DMS79 treated with DMSO at 0.1 percent for 48 hours (cell line): ENCODE results near the gene CSKMT.
"Not testable (repeated sequence)": the region's sequence is repeated elsewhere in the genome, so short reads cannot be mapped to it uniquely, and the experiment has no call there.

Experiments
- DNase-seq: peaks from one replicate; lab custom pipeline; 2025; lab: John Stamatoyannopoulos, UW

CSKMT gene, protein sequence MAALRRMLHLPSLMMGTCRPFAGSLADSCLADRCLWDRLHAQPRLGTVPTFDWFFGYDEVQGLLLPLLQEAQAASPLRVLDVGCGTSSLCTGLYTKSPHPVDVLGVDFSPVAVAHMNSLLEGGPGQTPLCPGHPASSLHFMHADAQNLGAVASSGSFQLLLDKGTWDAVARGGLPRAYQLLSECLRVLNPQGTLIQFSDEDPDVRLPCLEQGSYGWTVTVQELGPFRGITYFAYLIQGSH

DNA sequence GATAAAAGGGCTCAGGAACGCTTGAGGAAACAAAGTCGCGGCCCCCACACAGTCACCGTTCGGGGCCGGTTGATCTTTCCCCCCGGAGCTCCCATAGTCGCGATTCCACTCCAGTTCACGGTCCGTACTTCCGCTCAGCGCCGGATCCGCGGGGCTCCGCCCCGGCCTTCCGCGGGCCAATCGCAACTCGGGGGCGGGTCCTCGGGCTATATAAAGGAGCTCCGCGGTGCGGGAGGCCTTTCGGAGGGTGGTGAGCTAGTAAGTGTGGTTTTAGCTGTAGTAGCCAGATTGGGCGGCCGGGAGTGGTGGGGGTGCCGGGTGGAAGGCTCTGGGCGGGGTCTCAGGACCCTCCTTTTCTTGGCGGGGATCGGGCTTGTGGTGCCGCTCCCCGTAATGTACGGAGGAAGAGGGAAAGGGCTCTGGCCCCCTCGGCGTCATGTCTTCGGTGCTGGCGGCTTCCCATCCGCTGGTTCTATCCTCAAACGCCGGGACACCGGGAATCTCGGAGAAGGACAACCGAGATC, at the start of gene CSKMT, which contains the start of gene C11orf98:
Gene CSKMT (plus strand): TSS at position 238 of the 524 bp plus-strand sequence. CDS start 568 bp downstream, outside the sequence.
Gene C11orf98 (minus strand): TSS at position 136 of the 524 bp plus-strand sequence. CDS start 41 bp downstream, at position 95.
- DNase-seq, result peak; percentile 92

DNA sequence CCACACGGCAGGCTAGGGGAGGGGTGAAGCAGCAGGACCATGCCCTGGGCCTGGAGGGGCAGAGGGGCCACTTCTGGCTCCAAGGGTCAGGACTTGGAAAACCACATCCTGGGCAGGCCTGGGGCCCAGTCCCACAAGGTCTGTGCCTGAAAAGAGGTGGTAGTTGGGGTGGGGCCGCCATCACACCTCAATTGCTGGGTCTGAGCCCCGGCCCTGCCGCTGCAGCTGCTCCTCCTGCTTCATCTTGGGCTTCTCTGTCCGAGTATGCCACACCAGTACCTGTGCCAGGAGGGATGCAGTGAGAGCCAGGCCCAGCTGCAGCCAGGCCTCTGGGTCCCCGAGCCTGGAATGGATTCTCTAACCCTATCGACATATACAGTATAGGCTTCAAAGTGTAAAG, 49.6 kb upstream of the CSKMT start:
- no peak for DNase-seq

DNA sequence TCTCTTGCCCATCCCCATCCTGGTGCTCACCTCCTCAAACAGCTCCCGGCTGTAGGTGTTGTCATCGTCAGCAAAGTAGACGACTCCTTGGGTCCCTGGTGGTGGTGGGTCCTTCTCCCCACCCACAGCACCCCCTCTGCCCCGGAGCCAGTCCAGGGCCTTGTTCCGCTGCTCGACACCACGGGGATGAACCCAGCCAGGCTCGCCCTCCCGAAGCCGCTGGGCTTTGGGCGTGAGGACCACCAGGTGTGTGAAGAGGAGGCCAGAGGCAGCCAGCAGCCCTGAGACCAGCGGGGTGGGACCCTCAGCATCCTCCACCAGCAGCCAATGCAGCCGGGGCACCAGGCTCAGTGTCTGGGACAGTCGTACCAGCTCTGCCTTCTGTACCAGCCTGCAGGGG, 48.2 kb upstream of the CSKMT start:
- not testable (repeated sequence) for DNase-seq

DNA sequence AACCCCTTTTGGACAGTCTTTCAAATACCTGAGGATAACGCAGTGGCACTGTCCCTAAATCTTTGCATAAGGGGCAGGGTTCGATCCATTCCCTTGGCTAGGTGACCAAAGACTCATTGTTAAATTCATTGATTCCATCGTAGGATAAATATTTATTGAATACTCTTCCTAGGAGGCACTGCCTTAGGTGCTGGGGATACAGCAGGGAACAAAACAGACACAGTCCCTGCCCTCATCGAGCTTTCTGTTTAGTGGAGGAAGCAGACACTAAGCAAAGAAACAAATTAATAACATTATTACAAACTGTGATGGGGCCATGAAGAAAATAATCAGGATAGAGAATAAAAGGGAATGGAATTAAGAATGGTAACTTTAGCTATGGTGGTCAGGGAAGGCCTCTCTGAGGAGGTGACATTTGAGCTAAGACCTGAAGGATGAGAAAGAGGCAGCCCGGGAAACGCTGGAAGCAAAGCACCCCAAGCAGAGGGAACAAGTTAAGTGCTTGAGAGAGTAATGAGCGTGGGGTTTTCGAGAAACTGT, 44.0 kb upstream of the CSKMT start:
- no peak for DNase-seq

DNA sequence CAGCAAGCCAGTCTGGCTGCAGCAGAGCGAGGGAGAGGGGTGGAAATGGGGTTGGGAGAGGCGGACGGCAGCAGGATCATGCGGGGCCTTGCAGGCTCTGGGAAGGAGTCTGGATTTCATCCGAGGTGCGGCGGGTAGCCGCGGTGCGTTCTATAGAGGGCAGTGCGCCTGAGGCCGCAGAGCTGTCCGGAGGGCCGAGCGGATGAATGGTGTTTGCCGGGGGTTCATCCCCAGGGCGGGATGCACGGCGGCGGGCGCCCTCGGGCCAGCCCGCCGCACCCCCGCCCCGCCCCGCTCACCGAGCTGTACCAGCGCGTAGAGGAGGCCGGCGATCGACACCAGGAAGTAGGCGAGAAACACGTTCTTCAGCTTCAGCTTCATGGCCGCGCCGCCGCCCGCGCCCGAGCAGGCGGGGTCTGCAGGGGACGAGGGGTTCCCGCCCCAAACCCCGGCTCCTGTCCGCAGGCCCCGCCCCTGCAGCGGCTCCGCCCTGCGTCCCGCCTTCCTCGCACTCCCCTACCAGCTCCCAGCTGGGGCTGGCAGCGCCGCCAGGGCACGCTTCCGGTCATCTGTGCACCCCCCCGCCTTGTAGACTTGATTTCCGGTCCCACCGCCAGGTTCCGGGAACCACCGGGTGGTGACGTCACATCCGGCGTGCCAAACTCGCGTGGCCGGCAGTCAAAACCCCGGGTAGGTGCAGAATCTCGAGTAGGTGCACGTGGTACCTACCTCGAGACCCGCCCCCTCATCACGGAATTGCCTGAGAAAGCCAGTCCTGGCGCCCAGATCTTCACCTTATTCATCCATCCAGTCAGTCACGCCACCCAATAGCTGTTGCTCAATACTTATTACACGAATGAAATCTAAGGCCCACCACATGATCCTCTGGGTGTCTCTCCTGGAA, 43.3 kb upstream of the CSKMT start, which contains the start of gene B3GAT3:
Gene B3GAT3 (minus strand): TSS at position 420 of the 904 bp plus-strand sequence. CDS start 39 bp downstream, at position 381.
- DNase-seq, result peak; percentile 96

DNA sequence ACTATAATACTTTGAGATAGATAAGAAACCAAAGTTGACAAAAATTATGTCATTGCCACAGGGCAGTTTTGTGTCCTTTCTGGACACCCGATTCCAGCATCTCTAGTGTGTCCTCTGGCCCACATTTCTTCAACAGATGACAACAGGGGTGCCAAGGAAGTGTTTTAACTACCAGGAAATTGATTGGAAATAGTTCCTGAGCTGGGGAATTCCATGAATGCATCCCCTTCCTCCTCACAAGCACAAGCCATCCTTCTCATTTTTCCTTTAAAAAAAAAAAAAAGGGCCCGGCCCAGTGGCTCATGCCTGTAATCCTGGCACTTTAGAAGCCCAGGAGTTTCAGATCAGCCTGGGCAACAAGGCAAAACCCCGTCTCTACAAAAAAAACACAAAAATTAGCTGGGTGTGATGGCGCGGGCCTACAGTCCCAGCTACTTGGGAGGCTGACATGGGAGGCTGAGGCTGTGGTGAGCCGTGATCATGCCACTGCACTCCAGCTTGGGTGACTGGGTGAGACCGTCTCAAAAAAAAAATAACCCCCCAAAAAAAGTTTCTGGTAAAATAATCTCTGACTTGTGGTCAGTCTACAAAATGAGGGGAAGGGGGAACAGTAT, 42.5 kb upstream of the CSKMT start:
- DNase-seq, result no peak

DNA sequence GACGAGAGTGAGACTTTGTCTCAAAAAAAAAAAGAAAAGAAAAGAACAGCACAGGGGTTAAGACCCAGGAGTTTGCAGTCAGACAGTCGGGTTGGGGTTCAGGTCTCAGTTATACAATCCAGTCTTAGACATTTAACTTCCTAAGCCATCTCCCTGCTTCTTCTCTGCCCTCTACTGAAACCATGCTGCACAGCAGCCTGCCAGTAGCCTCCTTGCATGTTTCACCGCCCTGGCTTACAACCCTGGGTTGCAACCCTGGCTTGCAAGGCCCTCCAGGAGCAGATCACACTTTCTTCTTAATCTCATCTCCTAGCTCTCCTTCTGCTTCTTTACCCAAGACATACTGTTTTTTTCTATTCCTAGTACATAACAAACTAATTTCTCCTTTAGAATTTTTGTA, 37.4 kb upstream of the CSKMT start:
- no peak for DNase-seq

DNA sequence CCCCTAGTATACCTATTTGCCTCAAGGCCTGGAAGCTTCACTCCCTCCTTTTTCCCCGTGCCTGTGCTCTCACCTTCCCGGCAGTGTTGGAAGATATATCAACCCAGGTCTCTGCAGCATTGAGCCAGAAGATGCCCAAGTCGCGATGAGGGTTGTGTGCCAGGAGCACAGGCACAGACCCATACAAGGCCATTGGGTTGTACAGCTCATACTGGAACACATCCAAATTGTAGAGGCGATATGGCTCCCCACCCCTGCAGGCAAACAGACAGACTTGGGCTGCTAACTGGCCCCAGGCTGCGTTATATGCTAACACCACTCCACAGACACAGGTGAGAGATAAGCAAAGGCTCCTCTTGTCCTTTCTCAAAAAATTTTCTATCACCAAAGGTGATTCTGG, 32.6 kb upstream of the CSKMT start:
- DNase-seq, result no peak

DNA sequence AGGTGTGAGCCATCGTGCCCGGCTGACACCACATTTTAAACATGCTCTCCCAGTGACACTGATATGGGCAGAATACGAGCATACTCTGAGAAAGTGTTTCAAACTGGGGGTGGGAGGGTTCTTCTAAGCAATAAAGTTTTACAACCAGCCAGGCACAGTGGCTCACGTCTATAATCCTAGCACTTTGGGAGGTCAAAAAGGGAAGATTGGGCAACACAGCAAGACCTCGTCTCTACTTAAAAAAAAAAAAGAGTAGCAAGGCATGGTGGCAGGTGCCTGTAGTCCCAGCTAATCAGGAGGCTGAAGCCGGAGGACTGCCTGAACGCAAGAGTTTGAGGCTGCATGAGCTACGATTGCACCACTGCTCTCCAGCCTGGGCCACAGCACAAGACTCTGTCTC, 20.9 kb upstream of the CSKMT start:
- no peak for DNase-seq

DNA sequence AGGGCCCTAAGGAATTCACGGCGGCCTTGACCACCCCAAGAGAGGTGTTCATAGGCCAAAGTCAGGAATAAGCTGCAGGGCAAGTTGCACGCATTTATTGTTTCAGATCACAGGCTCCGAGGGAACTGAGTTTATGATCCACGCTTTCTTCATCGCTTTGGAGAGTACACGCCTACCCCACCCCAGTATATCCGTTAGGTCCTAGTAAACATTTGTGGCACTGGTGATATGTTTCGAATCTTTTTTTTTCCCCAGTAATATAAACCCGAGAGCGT, 19.5 kb upstream of the CSKMT start:
- no peak for DNase-seq

DNA sequence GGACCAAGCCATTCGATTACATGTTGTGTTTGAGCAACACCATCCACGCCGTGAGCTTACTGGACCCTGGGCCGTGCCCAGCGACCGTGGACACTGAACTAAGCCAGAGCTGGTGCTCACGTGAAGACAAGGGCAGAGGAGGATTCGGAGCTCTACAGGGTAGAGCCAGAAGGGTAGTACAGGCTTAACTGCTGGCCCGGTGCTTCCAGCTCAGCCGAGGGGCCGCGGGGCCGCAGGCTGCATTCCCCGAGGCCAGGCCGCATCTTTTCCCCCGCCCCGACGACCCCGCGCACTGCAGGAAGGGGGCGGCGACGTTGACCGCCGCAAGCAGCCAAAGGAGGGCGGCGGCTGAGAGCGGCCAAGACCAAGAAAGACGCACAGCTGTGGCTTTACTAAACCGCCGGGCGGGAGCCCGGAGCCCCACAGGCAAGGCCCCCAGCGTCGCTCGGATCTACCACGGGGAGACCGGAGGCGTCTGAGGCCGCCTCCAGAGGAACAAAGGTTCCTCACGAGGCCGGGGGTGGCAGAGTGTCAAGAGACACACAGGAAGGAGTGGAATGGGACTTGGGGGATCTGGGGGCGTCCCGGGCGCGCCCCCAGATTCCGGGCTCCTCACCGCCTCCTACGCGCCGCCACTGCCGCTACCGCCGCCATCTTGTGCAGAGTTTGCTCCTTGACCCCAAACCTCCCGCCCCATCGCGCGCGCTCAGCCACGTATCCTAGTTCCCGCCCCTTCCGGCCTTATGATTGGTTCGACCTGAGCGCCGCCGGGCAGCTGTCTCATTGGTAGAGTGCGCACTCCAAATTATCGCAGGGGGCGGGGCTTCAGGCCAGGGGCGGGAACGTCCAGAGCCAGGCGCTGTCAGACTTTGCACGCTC, 18.9 kb upstream of the CSKMT start, which contains the start of gene GANAB:
Gene GANAB (minus strand): TSS at position 668 of the 879 bp plus-strand sequence. CDS start 14 bp downstream, at position 654.
- peak; percentile 96 for DNase-seq

DNA sequence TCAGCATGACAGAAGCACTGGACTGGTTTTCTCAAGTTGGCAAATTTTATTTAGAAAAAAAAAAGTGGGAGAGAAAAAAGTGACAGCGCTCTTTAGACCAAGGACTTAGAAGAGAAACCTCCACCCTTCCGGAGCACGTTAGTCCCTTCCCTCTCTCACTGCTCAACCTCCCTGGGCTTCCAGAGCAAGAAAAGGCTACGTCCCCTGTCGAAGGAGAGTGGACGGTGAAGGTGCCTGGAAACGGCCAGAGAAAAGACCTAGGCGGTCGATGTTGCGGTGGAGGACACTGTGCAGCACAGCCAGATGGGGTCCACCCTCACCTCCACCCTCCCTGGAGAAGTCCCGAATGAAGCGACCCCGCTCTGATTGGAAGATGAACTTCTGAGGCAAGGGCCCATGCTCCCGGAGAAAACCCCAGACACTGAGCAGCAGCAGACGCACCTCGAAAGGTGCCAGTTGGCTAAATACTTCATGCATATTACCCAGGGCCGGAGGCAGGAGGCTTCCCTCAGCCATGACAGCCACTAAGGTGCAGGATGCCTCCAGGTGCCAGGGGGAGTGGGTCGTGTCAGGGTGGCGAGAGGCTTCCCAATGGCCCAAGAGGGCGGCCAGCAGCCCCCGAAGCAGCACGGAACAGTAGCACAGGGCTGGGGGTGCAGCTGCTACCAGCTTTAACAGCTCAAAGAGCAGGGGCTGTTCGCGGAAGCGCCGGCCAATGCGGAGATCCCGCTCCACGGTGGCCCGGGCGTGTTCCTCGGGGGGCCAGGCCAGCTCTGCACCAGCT, 18.1 kb upstream of the CSKMT start:
- no peak for DNase-seq

DNA sequence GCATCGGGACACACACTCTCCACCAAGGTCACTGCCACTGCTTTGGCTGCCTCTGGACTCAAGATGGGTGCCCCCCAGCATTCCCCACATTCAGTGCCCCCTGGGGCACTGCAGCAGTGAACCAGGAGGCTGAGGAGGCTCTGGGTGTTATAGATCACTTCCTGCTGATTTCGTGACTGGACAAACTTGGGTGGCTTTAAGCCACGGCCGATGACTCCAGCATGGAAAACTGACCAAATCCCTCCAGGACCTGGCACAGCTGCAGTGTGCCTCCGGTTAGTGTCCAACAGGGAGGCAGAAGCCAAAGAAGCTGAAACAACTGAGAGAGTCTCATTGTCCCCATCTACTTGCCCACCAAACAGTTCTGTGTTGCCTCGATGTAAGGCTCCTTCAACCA, 17.5 kb upstream of the CSKMT start:
- no peak for DNase-seq

DNA sequence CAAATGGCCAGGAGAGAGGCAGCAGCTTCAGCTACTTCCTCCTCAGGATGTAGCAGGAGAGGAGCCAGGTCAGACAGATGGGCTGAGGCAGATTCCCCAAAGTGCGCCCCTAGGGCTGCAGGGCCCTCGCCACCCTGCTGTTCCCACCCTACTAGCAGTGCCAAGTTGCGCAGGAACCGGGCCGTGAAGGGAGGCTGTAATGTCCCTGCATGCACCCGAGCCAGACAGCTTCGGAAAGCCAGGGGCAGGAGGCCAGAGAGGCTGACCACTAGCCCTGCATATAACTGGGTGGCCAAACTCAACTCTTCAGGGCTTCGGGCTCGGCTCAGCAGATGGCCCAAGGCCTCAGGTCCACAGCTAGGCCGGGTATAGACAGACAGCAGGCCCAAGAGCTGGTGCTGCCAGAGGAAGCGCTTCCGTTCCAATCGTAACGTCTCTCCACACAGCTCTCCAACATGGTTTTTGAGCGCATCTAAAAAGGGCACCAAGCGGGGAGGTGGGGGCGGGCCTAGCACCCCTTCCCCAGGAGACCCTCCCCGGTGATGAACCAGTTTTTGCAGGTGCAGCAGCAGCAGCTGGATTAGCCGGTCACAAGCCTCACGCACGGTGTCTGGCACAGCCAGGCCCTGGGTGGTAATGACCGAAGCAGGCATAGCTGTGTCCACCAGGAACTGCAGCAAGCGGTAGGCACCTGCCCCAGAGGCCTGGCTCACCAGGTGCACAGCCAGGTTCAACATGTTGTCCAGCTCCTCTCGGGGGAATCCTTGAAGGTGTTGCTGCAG, 16.7 kb upstream of the CSKMT start:
- no peak for DNase-seq

DNA sequence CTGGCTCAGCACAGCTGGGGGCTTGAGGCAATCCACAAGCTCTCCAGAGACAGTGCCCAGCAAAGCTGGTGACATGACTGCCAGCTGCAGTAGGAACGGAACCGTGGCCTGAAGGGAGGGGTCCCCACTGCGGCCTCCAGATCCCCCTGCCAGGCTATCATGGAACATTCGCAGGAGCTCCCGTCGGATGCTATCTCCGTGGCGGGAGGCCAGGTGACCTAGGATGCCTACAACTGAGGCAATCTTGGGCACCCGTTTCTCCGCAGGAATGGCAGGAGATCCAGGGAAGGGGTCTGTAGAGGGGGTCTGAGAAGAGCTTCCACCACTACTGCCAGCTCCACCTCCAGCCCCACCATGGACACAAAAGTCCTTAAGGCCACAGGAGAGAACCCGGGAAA, 16.1 kb upstream of the CSKMT start:
- DNase-seq, result no peak

DNA sequence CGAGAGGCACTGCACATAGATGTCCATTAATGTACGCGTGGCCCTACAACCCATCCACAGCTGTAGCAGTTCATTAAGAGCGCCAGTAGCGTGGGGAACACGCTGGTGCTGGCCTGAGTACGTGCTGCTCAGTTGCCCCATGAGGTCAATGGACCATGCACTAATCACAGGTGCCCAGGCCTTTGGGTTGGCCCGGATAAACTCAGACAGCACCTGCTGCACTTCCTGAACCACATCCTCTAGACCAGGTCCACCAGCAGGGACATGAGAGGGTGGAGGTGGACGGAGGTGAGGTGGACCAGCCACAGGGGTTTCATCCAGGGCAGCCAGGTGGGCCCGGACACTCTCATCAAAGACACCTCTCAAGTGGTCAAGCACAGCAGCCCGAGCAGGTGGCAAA, 15.6 kb upstream of the CSKMT start:
- DNase-seq, result no peak

DNA sequence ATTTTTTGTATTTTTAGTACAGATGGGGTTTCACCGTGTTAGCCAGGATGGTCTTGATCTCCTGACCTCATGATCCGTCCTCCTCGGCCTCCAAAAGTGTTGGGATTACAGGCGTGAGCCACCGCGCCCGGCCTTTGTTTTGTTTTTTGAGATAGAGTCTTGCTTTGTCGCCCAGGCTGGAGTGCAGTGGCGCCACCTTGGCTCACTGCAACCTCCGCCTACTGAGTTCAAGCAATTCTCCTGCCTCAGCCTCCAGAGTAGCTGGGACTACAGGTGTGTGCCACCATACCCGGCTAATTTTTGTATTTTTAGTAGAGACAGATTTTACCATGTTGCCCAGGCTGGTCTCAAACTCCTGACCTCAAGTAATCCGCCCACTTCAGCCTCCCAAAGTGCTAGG, 14.8 kb upstream of the CSKMT start:
- DNase-seq, result not testable (repeated sequence)

DNA sequence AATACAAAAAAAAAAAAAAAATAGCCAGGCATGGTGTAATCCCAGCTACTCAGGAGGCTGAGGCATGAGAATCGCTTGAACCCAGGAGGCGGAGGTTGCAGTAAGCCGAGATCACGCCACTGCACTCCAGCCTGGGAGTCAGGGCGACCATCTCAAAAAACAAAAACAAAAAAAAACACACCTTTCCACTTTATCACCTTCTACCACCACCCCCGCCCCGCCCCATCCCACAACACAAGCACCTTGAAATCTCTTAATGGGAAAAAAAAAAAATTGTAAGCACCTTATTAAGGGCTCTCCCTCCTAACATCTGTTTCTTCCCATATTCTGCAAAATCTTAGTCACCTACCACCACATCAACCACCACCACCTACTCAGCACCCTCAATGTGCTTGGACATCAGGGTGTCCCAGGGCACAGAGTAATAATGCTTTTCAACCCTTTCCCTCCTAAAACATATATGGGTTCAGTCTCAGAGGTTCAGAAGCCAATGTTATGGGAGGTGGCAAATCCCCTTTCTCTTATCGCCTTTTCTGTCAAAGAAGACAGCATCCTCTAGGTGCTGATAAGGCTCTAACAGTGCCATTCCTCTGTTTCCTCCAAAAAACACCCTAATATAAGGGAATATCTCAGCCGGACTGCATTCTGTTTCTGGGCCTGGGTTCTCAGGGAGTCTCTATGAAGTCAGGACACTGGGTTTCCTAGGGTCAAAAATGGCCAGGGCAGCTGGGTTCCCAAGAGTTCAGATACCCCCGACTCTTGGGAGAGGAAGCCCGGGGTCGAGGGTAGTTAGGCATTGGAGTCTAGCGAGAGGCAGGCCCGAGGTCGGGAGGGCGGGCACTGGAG, 12.7 kb upstream of the CSKMT start:
- DNase-seq, result no peak

DNA sequence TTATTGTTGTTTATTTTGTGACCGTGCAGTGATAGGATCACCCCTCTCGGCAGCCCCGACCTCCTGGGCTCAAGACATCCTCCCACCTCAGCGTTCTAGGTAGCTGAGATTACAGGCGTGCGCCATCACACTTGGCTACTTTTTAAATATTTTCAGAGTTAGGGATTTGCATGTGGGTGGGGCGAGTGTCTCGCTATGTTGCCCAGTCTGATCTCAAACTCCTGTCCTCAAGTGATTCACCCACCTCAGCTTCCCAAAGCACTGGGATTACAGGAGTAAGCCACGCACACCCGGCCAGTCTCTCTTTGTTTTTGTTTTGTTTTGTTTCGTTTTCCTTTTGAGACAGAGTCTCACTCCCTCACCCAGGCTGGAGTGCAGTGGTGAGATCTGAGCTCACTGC, 10.8 kb upstream of the CSKMT start:
- DNase-seq, result no peak
